HepG2 (cell line): ENCODE measurements around the gene GMCL2. TPM values are rescaled to one million over a fixed set of nuclear protein-coding genes. Genes with fewer than 3 reads are reported as not detected.

ENCODE experiments used
- ATAC-seq: fragments of 200-7000 bp; cut with Tn5 transposase; 3 replicates; pipeline ENCODE4 v1.9.1; 2020; ENCODE audit warnings: mild to moderate bottlenecking, moderate library complexity
- BruUV-seq: library from RNA; stranded (reverse); fragments of 400-500 nt; replicated peaks from 2 replicates; lab custom pipeline; 2021; lab: Mats Ljungman, UMichigan
- CTCF ChIA-PET: fragments of 300-600 bp; formaldehyde crosslinking; extraction: SDS; loops from one replicate; lab custom pipeline; 2021; ENCODE audit warnings: low total read pairs, inconsistent platforms, low intra/inter-chr PET ratio; lab: Yijun Ruan, JAX
- POLR2A ChIA-PET: fragments of 350-600 bp; sonication (Branson Sonifier 250); formaldehyde crosslinking; loops from one replicate; lab custom pipeline; 2020; ENCODE audit warnings: antibody characterized with exemption, inconsistent platforms; lab: Yijun Ruan, JAX
- DNase-seq: peaks from one replicate; pipeline ENCODE4 v3.0.0-alpha.2; 2015; ENCODE audit warnings: low spot score
- FAIRE-seq: peaks from 3 replicates; lab custom pipeline; 2011; peaks lifted over from hg19 to GRCh38; lab: Jason Lieb, UNC
- H2AFZ ChIP-seq: one replicate; pipeline ENCODE4 v1.6.1; 2011; ENCODE audit warnings: low read length, inconsistent platforms
- H3K27ac ChIP-seq: fragments of 300-600 bp; 3 replicates; pipeline ENCODE4 v1.8.0; 2011; ENCODE audit warnings: mixed run types, mild to moderate bottlenecking, mixed read lengths, low read length, inconsistent platforms; ENCODE audit not compliant: insufficient read depth; ENCODE audit errors: extremely low read length
- H3K27me3 ChIP-seq, 2 experiments: fragments of 200-600 bp in 1 of 2; 2 replicates in 1 of 2; 3 replicates in 1 of 2; pipeline versions ENCODE4 v1.6.0 to v1.8.0; 2011; ENCODE audit warnings: low read length in 2 of 2, mild to moderate bottlenecking in 2 of 2, moderate library complexity in 2 of 2, inconsistent platforms in 1 of 2; ENCODE audit not compliant: insufficient read depth in 2 of 2, control insufficient read depth in 1 of 2
- H3K36me3 ChIP-seq, 2 experiments: fragments of 200-600 bp in 1 of 2; replicated peaks in 1 of 2; 2 replicates in 1 of 2; 3 replicates in 1 of 2; pipeline versions ENCODE4 v1.5.1 to v1.8.0; 2011; ENCODE audit warnings: low read length in 2 of 2, inconsistent platforms in 1 of 2; ENCODE audit not compliant: insufficient read depth in 2 of 2, control insufficient read depth in 1 of 2
- H3K4me1 ChIP-seq: 2 replicates; pipeline ENCODE4 v1.5.1; 2012; ENCODE audit warnings: low read length, inconsistent platforms; ENCODE audit not compliant: insufficient read depth
- H3K4me2 ChIP-seq: 2 replicates; pipeline ENCODE4 v1.6.0; 2011; ENCODE audit warnings: low read depth, low read length, inconsistent platforms
- H3K4me3 ChIP-seq, 3 experiments: fragments of 200-600 bp in 1 of 3; sonication (generic), shearing (Covaris generic) in 1 of 3; replicated peaks in 1 of 3; 2 replicates each; pipeline ENCODE4 v1.5.1; 2011 to 2016; ENCODE audit warnings: low read length in 3 of 3, inconsistent platforms in 2 of 3, low read depth in 2 of 3, mild to moderate bottlenecking in 2 of 3, control low read depth in 1 of 3, mixed read lengths in 1 of 3; ENCODE audit not compliant: insufficient read depth in 1 of 3
- H3K79me2 ChIP-seq: one replicate; pipeline ENCODE4 v1.6.1; 2011; ENCODE audit warnings: low read length, inconsistent platforms; ENCODE audit not compliant: insufficient read depth
- H3K9ac ChIP-seq: 2 replicates; pipeline ENCODE4 v1.6.0; 2011; ENCODE audit warnings: mild to moderate bottlenecking, low read depth, low read length, inconsistent platforms; ENCODE audit not compliant: insufficient read depth
- H3K9me3 ChIP-seq: 2 replicates; pipeline ENCODE4 v1.5.1; 2012; ENCODE audit warnings: mild to moderate bottlenecking, low read length
- H4K20me1 ChIP-seq: 2 replicates; pipeline ENCODE4 v1.6.0; 2011; ENCODE audit warnings: inconsistent platforms, mild to moderate bottlenecking, low read length, moderate library complexity; ENCODE audit not compliant: insufficient read depth
- AFF4 ChIP-seq: sonication (generic); formaldehyde crosslinking; IDR thresholded peaks from 2 replicates; pipeline ENCODE4 v1.4.0; 2020; ENCODE audit warnings: missing genetic modification reagents
- DR1 ChIP-seq: sonication (generic); formaldehyde crosslinking; IDR thresholded peaks from 2 replicates; pipeline ENCODE4 v1.8.0; 2021; ENCODE audit warnings: mild to moderate bottlenecking, missing genetic modification reagents, inconsistent platforms
- EEA1 ChIP-seq: sonication (generic); formaldehyde crosslinking; IDR thresholded peaks from 2 replicates; pipeline ENCODE4 v1.5.1; 2020; ENCODE audit warnings: mild to moderate bottlenecking, missing genetic modification reagents, borderline replicate concordance
- HINFP ChIP-seq: sonication (generic); formaldehyde crosslinking; IDR thresholded peaks from 2 replicates; pipeline ENCODE4 v1.4.0; 2020; ENCODE audit warnings: low read depth, mild to moderate bottlenecking, missing genetic modification reagents
- PATZ1 ChIP-seq: sonication (generic); formaldehyde crosslinking; IDR thresholded peaks from 2 replicates; pipeline ENCODE4 v1.4.0; 2020; ENCODE audit warnings: missing genetic modification reagents
- RBM22 ChIP-seq: fragments of 200-400 bp; formaldehyde crosslinking; optimal IDR thresholded peaks from 2 replicates; pipeline ENCODE3; 2017; ENCODE audit warnings: mild to moderate bottlenecking, low read length, moderate library complexity
- SETDB1 ChIP-seq: sonication (generic); formaldehyde crosslinking; IDR thresholded peaks from 2 replicates; pipeline ENCODE4 v1.5.1; 2020; ENCODE audit warnings: missing genetic modification reagents, mild to moderate bottlenecking, borderline replicate concordance
- SNRNP70 ChIP-seq: fragments of 200-400 bp; formaldehyde crosslinking; IDR thresholded peaks from 2 replicates; pipeline ENCODE4 v1.6.1; 2017; ENCODE audit warnings: mild to moderate bottlenecking, low read depth, low read length, moderate library complexity
- ZNF224 ChIP-seq: sonication (generic); formaldehyde crosslinking; IDR thresholded peaks from 2 replicates; pipeline ENCODE4 v1.5.0; 2020; ENCODE audit warnings: mild to moderate bottlenecking, missing genetic modification reagents
- ZNF563 ChIP-seq: sonication (generic); formaldehyde crosslinking; IDR thresholded peaks from 2 replicates; pipeline ENCODE4 v1.8.0; 2022; ENCODE audit warnings: mild to moderate bottlenecking, moderate library complexity, missing genetic modification reagents
- ZNF597 ChIP-seq: sonication (generic); formaldehyde crosslinking; IDR thresholded peaks from 2 replicates; pipeline ENCODE4 v1.5.0; 2020; ENCODE audit warnings: missing genetic modification reagents
- ZNF660 ChIP-seq: sonication (generic); formaldehyde crosslinking; IDR thresholded peaks from 2 replicates; pipeline ENCODE4 v1.5.1; 2020; ENCODE audit warnings: mild to moderate bottlenecking, low read depth, missing genetic modification reagents, borderline replicate concordance
- ZNF781 ChIP-seq: sonication (generic); formaldehyde crosslinking; IDR thresholded peaks from 2 replicates; pipeline ENCODE4 v1.5.1; 2020; ENCODE audit warnings: borderline replicate concordance, mild to moderate bottlenecking, missing genetic modification reagents; ENCODE audit errors: not compliant biosample characterization
- WGBS: methylation state at CpG from one replicate; pipeline ENCODE4 v1.1.6; 2017; ENCODE audit warnings: low lambda C conversion rate; 5-methylcytosine and 5-hydroxymethylcytosine counted together
- in situ Hi-C: cut with HindIII; loops from 2 replicates; pipeline ENCODE4 v1.10.0; 2017; ENCODE audit warnings: low pct_unique_long_range_greater_than_20kb; ENCODE audit not compliant: extremely low pct_ligation_motif_present
- intact Hi-C: fragments of 100-400 bp; cut with micrococcal nuclease; formaldehyde crosslinking; loops from one replicate; pipeline ENCODE4 v1.10.0; 2022; ENCODE audit not compliant: unreplicated experiment
- polyA plus RNA-seq, 8 experiments: library from polyadenylated mRNA; depleted of rRNA in 3 of 8; stranded (reverse) in 7 of 8; unstranded in 1 of 8; fragments of >200 nt; fragmentation: Illumina TruSeq in 4 of 8; extraction: Trizol in 4 of 8; gene quantifications; 2 replicates each; pipeline versions ENCODE4 v1.2.1 to v1.2.3, GENCODE V29; 2011 to 2016; ENCODE audit warnings: low read depth in 4 of 8, missing spikeins in 1 of 8, mixed read lengths in 1 of 8; ENCODE audit not compliant: insufficient read depth in 1 of 8
- total RNA-seq, 5 experiments: library from RNA; depleted of rRNA; stranded (reverse); fragments of >200 nt; fragmentation: Illumina TruSeq; extraction: Trizol; gene quantifications; 2 replicates each; pipeline ENCODE4 v1.2.3, GENCODE V29; 2016; ENCODE audit warnings: low read depth in 1 of 5

Gene GMCL2
- total and polyA plus RNA-seq, 2 of the 13 experiments (the other 11 are each of a cell fraction or from before 2014, with no cell fraction given): 0.03 TPM; not detected in 1

- no TSS peak for BruUV-seq
- WGBS: 95% methylated on average over 3 of the region's 5 CpGs
- peaks cover 39% of the 10 kb centered on the region for H4K20me1 ChIP-seq
- no peaks in the 10 kb centered on the region; a peak in 1 of 5 replicates for H3K27me3 ChIP-seq
- no peak overlapping the region for H3K27ac ChIP-seq
- DNase-seq (no peak), ATAC-seq (no peak), FAIRE-seq (no peak)
- peaks cover 19 to 77% of the 10 kb centered on the region in 2 experiments for H3K36me3 ChIP-seq
- H3K4me1 ChIP-seq: peaks cover 42% of the 10 kb centered on the region
- POLR2A ChIA-PET: no interaction called here
- intact Hi-C loops: no loop called here
- CTCF ChIA-PET: no interaction called here
- H3K9ac ChIP-seq: no peak overlapping the region
- no peak overlapping the region for H3K4me2 ChIP-seq
- no peak overlapping the region for H3K4me3 ChIP-seq
- no peaks in the 10 kb centered on the region for H3K9me3 ChIP-seq
- no peak overlapping the region for H2AFZ ChIP-seq
- in situ Hi-C loops: no loop called here
- peaks cover 35% of the 10 kb centered on the region for H3K79me2 ChIP-seq
- TF ChIP-seq DR1 (CRISPR knock-in tag) (no peak), PATZ1 (CRISPR knock-in tag) (0 out of 2 replicates have a peak, but pooled peaks have one; percentile 25), ZNF224 (CRISPR knock-in tag) (no peak), EEA1 (CRISPR knock-in tag) (no peak), ZNF660 (CRISPR knock-in tag) (no peak), SETDB1 (CRISPR knock-in tag) (no peak), ZNF563 (CRISPR knock-in tag) (no peak), HINFP (no peak), ZNF781 (CRISPR knock-in tag) (no peak), AFF4 (CRISPR knock-in tag) (no peak), RBM22 (peak; percentile 16), ZNF597 (CRISPR knock-in tag) (no peak), SNRNP70 (no peak)
Observed at GRCh38 chr5:178208540-178209227, 21.5 kb upstream of the GMCL2 start.
